Left lung (tissue), 10 donors: Measurements from ENCODE around the gene DPH2. TPM values are rescaled to one million over a fixed set of nuclear protein-coding genes. Genes with fewer than 3 reads are reported as not detected.

Experiments used
- ATAC-seq: fragments of 200-7000 bp; cut with Tn5 transposase; one replicate; pipeline ENCODE4 v1.9.1; 2020; ENCODE audit warnings: moderate library complexity
- DNase-seq, 4 donors: peaks; one replicate each; pipeline ENCODE4 v3.0.0-alpha.2; 2013 to 2020
- H3K27ac ChIP-seq, 2 donors: fragments of 200-600 bp; sonication (generic) in 1 of 2; one replicate each; pipeline versions ENCODE4 v1.5.0 to v1.8.0; 2020 to 2021
- H3K27me3 ChIP-seq, 2 donors: fragments of 200-600 bp; sonication (generic) in 1 of 2; one replicate each; pipeline versions ENCODE4 v1.5.0 to v1.8.0; 2020 to 2021
- H3K36me3 ChIP-seq, 2 donors: fragments of 200-600 bp; sonication (generic) in 1 of 2; one replicate each; pipeline versions ENCODE4 v1.5.0 to v1.8.0; 2020 to 2021
- H3K4me1 ChIP-seq, 2 donors: fragments of 200-600 bp; one replicate each; pipeline ENCODE4 v1.8.0; 2021
- H3K4me3 ChIP-seq, 2 donors: fragments of 200-600 bp; sonication (generic) in 1 of 2; one replicate each; pipeline versions ENCODE4 v1.5.0 to v1.8.0; 2020 to 2021; ENCODE audit warnings: mild to moderate bottlenecking in 1 of 2
- H3K9me3 ChIP-seq, 2 donors: fragments of 200-600 bp; sonication (generic) in 1 of 2; one replicate each; pipeline versions ENCODE4 v1.5.0 to v1.8.0; 2020 to 2021
- CTCF ChIP-seq, 2 donors: fragments of 200-600 bp; sonication (generic) in 1 of 2; IDR thresholded peaks; one replicate each; pipeline versions ENCODE4 v1.5.0 to v1.8.0; 2021; ENCODE audit warnings: antibody characterized with exemption in 2 of 2
- intact Hi-C, 2 donors: fragments of 100-400 bp; cut with DNase I; formaldehyde crosslinking; loops; one replicate each; pipeline versions ENCODE4 v1.11.2 to v1.14.2; 2022
- polyA plus RNA-seq, 6 donors: library from polyadenylated mRNA; unstranded; fragments of 120-200 nt; gene quantifications; one replicate each; pipeline ENCODE4 v1.2.1, GENCODE V29; 2013; ENCODE audit not compliant: insufficient read length in 6 of 6
- total RNA-seq, 2 donors: library from RNA; stranded (reverse); fragmentation: NEBNext Ultra II Directional; extraction: Animal tissue kit (Norgen Biotek cat#: 25700); gene quantifications; one replicate each; pipeline ENCODE4 v1.2.1, GENCODE V29; 2021
- donor health status: DM: no; HTN: yes; CAD: no.
- donor health status: DM: no; HTN: no; CAD: no.

DPH2 gene
- total and polyA plus RNA-seq, 8 donors, result 13.5 to 24.8 (median 18.9) TPM

- peak overlapping the region in 1 of 2 donors; percentile 45 for H3K4me3 ChIP-seq
- peaks cover 5 to 26% of the 10 kb centered on the region in 2 donors for H3K36me3 ChIP-seq
- intact Hi-C loops, result no loop called here
- peaks cover 36 to 80% of the 10 kb centered on the region in 2 donors for H3K4me1 ChIP-seq
- no peak overlapping the region for H3K27ac ChIP-seq
- no peaks in the 10 kb centered on the region for H3K27me3 ChIP-seq
- no peak for TF ChIP-seq CTCF (IDR thresholded peaks at IDR 0.05)
- DNase-seq (no peak), ATAC-seq (no peak)
- no peaks in the 10 kb centered on the region for H3K9me3 ChIP-seq
Observed at GRCh38 chr1:43978264-43978550, 8.4 kb downstream of the DPH2 start.

- H3K4me3 ChIP-seq, result peak within 1 kb of the TSS; percentile 43 to 63
- peaks cover 36 to 81% of the 10 kb centered on the region in 2 donors for H3K4me1 ChIP-seq
- intact Hi-C loops, result no loop called here
- DNase-seq (peak in 3 of 4 donors; percentile 34 to 88 (median 48)), ATAC-seq (no peak)
- peak within 1 kb of the TSS; percentile 39 to 70 for H3K27ac ChIP-seq
- H3K9me3 ChIP-seq, result no peaks in the 10 kb centered on the region
- H3K36me3 ChIP-seq, result peaks cover 5 to 25% of the 10 kb centered on the region in 2 donors
- TF ChIP-seq CTCF (IDR thresholded peaks at IDR 0.05), result no peak
- no peaks in the 10 kb centered on the region for H3K27me3 ChIP-seq
Observed at GRCh38 chr1:43978551-43979260, 8.9 kb downstream of the DPH2 start, which contains the start of gene B4GALT2. TSS of gene B4GALT2 (plus strand) at chr1:43979210. CDS start at chr1:43981161, 1,951 bp downstream.

GRCh38 chr1:43979261-43979527 is 9.4 kb downstream of the DPH2 start:
- H3K9me3 ChIP-seq, result no peaks in the 10 kb centered on the region
- H3K27me3 ChIP-seq, result no peaks in the 10 kb centered on the region
- DNase-seq, result no peak
- peak overlapping the region; percentile 39 to 70 for H3K27ac ChIP-seq
- intact Hi-C loops, result no loop called here
- no peak for ATAC-seq
- H3K4me1 ChIP-seq, result peaks cover 34 to 76% of the 10 kb centered on the region in 2 donors
- peaks cover 5 to 26% of the 10 kb centered on the region in 2 donors for H3K36me3 ChIP-seq
- TF ChIP-seq CTCF (IDR thresholded peaks at IDR 0.05), result no peak
- H3K4me3 ChIP-seq, result peak overlapping the region; percentile 43 to 63

GRCh38 chr1:43979528-43980254 is 9.9 kb downstream of the DPH2 start:
- DNase-seq (peak in 3 of 4 donors; percentile 56 to 88 (median 68)), ATAC-seq (peak; percentile 38)

More at GRCh38 chr1:43979528-43980254, 9.9 kb downstream of the DPH2 start:
- Histone ChIP-seq H3K27me3 (no peaks in the 10 kb centered on the region), H3K4me1 (peaks cover 33 to 74% of the 10 kb centered on the region in 2 donors), H3K27ac (peak overlapping the region; percentile 39 to 70), H3K9me3 (no peaks in the 10 kb centered on the region), H3K4me3 (peak overlapping the region; percentile 43 to 63), H3K36me3 (peaks cover 5 to 31% of the 10 kb centered on the region in 2 donors)
- intact Hi-C loops, result no loop called here
- TF ChIP-seq CTCF (IDR thresholded peaks at IDR 0.05), result no peak
